Left hindlimb (tissue), 1 donor: ENCODE results near the gene KATNAL1.
A peak's percentile ranks its signal among the peaks of the same experiment; 100 is the strongest.

Source experiments
- DNase-seq: peaks from one replicate; pipeline ENCODE4 v3.0.0-alpha.2; 2018

KATNAL1 gene

GRCh38 chr13:30307194-30307970 is at the start of gene KATNAL1:
Gene KATNAL1, minus strand, starts transcription at chr13:30307551. Its CDS starts 23,774 bp downstream, at chr13:30283777.
- peak; percentile 88 for DNase-seq

DNA sequence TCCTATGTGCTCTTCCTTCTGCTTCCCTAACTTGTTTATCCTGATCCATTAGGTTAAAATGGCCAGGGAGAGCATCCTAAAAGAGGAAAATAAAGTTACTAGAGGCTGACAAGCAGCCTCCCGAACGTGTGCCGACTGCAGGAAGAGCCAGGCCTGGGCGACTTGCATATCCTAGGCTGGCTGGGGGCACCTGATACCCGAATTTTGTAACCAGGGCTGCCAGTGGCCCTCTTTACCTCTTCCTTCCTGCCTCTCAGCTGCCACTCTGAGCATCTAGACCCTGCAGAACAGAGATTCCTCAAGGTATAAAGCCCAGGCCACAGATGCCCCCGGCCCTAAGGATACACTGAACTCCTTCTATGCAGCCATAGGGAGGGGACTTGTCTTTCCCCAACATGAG is 48.5 kb upstream of the KATNAL1 start:
- DNase-seq: no peak

GRCh38 chr13:30355384-30355699 is 48.0 kb upstream of the KATNAL1 start:
- DNase-seq: peak; percentile 59

DNA sequence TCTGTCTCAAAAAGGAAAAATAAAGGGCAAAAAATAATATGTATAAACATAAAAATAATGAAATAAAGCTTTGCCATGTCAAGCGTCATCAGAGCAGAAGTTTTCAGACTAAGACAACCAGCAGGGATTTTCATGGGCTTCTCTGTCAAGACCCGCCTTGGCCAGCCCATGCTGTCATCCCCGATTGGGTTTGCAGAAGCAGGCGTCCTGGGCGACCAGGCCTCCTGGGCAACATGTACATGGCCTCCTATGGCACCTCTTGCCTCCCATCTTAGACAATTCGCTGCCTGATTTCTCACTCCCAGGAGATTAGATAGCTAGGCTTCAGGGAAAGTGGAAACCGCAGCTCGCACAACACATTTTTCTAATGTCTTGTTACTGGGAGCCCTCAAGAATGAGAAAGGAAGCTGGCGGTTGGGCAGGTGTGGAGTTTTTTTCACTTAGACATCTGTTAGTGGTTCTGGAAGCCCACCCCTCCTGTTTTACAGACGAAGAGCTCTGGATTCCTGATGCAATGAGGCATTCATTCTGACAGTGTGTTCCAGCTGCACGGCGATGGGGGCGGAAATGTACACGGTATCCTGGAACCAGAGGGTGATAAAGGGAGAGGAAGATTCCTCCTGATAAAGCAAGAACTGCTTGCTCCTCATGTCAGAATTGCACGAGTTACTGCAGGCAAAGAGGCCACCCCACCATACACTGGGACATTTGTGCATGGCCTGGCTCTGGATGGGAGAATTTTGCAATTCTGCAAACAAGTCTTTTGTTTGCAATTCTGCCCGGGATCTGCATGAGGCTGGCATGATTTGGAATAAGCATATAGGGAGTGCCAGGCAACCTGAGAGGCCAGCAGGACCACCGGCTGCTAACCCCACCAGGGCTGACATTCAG is 47.4 kb upstream of the KATNAL1 start:
- no peak for DNase-seq

- no peak for DNase-seq
These were observed 46.3 kb upstream of the KATNAL1 start for GRCh38 chr13:30353471-30354215.

GRCh38 chr13:30353060-30353459 is 45.7 kb upstream of the KATNAL1 start:
- no peak for DNase-seq

- DNase-seq: no peak
These were observed 44.8 kb upstream of the KATNAL1 start for GRCh38 chr13:30352121-30352520.

DNA sequence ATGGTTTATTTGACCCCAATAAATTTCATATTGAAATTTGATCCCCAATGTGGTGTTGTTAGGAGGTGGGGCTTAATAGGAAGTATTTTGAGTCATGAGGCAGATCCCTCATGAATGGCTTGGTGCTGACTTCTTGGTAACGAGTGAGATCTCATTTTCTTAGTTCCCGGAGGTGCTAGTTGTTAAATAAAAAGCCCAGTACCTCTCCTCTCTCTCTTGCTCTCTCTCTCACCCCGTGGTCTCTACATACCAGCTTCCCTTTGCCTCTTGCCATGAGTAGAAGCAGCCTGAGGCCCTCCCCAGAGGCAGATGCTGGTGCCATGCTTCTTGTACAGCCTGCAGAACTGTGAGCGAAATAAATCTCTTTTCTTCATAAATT is 39.4 kb upstream of the KATNAL1 start:
- no peak for DNase-seq

DNA sequence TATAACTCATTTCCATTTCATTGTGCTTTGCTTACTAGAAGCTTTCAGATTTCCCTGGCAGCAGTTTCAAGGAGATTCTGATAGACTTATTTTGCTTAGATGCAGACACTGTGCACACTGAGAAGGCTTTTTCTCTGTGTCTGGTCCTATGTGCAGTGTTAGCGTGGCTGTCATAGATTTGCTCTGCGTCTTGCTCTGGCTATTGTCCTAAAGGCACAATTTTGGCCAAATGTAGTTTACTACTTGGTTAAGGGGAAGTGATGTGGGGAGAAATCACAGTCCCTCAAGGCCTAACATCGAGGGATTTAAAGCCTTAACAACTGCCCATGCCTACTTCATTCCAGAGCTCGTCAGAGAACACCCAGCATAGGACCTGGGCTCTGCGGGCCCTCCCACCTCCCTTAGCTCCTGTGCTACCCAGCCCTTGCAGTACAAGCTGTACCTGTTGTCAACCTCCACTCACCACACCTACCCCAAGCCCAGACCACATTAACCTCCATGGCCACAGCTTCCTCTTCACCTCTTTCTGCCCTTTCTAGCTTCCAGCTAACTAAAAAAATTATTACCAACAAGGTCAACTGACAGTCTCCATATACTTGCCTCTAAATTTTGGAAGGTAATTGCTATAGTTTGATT is 38.9 kb upstream of the KATNAL1 start:
- no peak for DNase-seq

- no peak for DNase-seq
These were observed 38.2 kb upstream of the KATNAL1 start for GRCh38 chr13:30345426-30346100.

GRCh38 chr13:30341815-30342570 is 34.6 kb upstream of the KATNAL1 start:
- DNase-seq: peak; percentile 90

- DNase-seq: no peak
These were observed 33.2 kb upstream of the KATNAL1 start for GRCh38 chr13:30340331-30341250.

GRCh38 chr13:30339738-30340330 is 32.5 kb upstream of the KATNAL1 start:
- DNase-seq: no peak

GRCh38 chr13:30338952-30339351 is 31.6 kb upstream of the KATNAL1 start:
- no peak for DNase-seq

DNA sequence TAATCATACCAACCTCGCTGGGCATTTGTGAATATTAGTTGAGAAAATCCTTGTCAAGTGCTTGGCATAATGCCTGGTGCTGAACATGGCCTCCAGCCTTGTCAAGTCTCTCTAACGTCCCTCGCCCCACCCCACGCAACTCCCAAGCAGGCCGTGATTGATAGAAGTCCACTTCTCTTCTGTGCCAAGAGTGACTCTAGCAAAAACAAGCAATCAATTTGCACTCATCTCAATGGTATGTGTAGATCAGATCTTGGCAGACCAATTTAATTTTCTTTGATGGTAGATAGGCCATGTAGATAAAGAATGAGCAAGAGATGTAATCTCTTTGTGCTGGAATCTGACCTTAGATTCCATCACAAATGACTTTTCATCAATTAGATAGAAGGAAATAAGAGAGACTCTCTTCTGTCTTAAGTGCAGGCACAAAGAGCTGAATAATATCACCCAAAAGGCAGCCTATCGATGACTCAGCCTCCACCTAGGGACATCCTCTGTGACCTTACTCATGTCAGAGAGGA is 31.0 kb upstream of the KATNAL1 start:
- DNase-seq: no peak

- DNase-seq: no peak
These were observed 29.8 kb upstream of the KATNAL1 start for GRCh38 chr13:30337061-30337610.

GRCh38 chr13:30334663-30335386 is 27.5 kb upstream of the KATNAL1 start:
- no peak for DNase-seq

DNA sequence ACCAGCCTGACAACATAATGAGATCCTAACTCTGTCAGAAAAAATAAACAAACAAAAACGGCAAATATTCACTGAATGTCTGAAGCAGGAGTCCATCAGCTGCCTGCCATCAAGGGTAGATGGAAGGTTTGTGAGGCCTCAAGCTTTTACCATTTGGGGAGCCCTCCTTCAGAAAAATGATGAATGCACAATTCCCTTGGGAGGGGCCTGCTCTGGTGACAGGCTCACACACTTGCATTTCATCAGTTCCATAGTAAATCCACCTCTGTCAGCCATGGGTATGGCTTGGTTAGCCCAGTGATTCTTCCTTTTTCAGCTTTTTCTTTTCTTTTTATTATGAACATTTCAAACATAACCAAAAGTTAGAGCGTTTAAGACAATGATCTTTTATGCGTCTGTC is 26.3 kb upstream of the KATNAL1 start:
- DNase-seq: no peak
